HG03521 (cell line): ENCODE results near the gene KCMF1.

Experiments used
- ATAC-seq: cut with Tn5 transposase; IDR thresholded peaks from one replicate; pipeline ENCODE4 v1.9.1; 2021; ENCODE audit warnings: mild to moderate bottlenecking, moderate library complexity; ENCODE audit not compliant: unreplicated experiment

Gene KCMF1

DNA sequence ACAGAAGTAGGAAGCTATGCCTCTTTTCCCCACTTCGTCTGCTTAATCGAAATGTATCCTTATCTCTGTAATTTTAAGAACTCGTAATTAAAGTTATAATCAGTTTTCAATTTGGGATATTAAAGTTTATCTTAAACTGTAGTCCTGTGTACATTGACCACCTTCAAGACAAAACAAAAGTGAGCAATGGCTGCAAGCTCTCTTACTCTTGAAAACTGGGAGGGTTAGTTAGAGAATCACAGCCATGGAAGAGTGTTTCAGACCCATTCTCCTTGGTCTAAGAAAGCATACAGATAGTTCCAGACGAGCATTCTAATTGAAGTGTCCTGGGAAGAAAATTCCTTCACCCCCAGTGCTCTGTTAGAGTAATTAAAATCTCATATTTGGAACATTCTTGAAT is 2.0 kb downstream of the KCMF1 start:
- no peak for ATAC-seq

DNA sequence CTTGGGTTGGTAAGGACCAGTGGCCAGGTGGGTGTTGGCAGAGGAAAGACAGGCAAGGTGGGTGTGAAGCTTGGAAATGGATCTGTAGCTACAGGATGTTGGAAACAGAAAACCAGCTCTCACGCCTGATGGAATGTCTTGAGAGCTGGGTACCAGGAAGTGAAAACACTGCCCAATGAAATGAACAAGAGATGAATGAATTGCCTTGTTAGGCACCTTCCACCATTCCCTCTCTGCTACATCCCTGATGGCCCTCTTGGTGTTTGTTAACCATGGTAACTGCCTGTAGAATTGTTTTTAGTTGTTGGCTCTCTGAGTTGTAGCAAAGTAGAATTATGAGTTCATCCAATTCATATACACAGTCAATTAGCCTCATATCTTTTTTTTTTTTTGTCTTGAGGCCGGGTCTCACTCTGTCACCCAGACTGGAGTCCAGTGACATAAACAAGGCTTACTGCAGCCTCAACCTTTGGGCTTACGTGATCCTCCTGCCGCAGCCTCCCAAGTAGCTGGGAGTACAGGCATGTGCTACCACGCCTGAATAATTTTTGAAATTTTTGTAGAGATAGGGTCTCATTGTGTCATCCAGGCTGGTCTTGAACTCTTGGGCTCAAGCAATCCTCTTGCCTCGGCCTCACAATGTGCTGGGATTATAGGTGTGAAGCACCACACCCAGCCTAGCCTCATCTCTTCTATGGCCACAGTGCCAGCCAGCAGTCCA is 9.5 kb downstream of the KCMF1 start:
- ATAC-seq: no peak

DNA sequence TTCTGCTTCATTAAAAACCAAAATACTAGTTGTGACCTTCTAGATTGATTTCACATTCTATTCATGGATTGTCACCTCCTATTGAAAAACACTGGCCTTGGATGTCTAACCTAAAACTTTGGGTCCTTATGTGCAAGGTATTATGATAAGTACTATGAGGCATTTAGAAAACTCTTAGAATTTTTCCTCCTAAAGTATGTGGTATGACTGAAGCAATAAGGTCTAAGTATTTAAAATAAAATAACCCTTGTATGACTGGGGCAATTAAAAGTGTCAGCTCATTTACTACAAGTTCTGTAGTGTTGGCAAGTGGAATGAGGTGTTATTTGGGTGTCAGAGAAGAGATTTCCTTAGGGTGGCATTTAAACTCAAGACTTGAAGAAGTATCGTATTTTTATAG is 15.1 kb downstream of the KCMF1 start:
- no peak for ATAC-seq

DNA sequence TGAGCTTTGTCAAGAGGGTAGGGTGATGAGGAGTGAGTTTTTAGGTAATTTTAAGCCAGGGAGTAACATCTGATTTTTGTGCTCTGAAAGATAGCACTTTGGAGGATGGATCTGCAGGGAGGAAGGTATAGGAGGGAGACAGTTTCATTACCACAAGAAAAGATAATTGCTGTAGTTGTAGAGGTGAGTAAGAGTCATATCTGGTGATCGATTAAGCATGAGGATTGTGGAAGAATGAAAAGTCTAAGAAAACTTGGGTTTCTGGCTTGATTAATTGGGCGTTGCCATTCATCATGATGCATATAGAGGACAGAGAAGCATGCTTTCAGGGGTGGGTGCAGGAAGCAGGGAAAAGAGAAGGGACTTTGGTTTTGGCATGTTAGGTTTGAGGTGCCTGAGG is 18.5 kb downstream of the KCMF1 start:
- no peak for ATAC-seq

DNA sequence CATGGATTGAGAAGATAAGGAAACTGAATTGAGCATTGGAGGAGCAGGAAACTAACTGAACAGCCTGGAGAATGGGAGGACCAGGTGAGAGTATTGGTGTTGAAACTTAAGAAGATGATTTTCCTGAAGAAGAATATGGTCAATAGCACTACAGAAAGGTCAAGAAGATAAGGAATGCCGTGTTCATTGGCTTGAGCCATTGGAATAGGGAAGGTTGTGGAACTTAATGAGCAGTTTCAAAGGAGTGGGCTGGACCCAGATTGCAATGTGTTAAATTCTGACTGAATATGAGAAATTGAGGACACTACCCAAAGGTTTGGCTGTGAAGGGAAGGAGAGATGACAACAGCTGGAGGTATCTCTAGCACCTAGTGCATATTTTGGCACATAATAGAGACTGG is 19.0 kb downstream of the KCMF1 start:
- no peak for ATAC-seq

DNA sequence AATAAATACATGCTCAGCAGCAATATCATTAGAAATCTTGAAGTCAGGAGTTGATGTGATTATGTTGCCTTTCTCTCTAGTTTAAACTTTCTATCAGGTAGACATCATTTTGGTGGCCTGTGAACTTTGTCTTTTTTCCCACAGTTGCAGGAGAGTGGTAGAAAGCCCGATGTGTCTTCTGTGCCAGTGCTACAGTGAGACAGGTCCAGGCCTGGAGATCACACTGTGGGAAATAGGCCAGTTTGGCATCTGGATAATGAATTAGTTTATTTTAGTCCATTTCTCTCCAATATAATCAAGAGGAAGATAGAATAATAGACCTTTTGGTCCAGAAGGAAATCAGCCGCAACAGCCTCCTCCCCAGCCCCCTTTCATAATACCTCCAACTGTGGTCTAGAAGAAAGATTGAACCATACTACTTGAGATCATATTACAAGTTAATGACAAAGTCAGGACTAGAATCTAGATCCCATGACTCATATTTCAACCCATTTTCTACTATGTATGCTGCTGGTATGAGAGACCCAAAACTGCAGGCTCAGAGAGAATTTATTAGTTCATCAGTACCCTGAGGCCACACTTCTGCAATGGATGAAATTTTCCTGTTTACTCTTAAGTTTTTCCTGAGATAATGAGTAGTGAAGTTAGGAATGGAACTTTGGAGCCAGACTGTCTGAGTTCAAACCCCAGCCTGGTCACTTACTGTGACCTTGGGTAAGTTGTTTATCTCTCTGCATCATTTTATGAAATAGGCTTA is 20.6 kb downstream of the KCMF1 start:
- ATAC-seq: no peak

DNA sequence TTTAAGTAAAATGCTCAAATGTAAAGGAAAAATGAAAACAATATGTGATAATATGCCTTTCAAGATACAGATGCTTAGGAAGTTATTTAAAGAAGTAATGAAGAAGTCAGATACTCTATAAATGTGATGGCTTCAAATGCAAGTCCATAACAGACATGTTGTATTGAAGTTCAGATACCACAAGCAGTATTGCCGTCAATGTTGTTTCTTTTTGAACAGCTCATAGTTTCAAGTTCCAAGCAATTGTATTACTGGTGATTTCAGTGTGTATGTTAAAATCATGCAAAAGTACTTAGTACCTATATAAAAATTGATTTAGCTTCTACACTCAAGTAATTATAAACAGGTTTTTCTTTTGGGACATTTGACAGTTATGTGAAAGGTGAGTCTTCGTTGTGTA is 24.9 kb downstream of the KCMF1 start:
- ATAC-seq: no peak

DNA sequence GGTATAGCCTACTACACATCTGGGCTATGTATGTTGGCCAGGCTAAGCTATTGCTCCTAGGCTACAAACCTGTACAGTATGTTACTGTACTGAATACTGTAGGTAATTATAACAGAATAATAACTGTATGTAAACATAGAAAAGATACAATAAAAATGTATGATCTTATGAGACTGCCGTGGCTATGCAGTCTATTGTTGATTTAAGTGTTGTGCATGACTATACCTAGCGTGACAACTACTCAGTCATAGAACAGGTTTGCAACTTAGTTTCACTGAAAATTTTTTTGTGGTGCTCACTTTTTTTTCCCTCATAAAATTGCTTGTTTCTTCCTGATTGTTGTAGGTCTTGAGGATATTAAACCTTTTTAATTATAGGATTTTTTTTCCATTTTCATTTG is 25.9 kb downstream of the KCMF1 start:
- ATAC-seq: no peak

DNA sequence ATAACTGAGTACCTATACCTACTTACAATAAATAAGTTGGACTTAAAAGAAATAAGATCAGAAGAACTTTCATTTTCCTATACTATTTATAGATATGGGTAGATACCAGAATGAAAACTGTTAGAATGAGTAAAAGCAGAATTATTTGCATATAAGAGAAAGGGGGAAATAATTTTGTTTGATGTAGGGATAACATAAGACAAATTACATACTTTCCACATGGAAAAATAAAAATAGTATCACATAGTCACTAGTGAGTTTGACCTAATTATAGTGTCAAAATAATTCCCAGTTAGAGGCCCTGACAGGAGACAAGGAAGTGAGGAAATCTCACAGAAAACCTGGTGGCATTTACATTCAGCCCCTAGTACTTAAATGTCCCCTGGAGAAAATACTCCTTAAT is 28.6 kb downstream of the KCMF1 start:
- ATAC-seq: no peak

DNA sequence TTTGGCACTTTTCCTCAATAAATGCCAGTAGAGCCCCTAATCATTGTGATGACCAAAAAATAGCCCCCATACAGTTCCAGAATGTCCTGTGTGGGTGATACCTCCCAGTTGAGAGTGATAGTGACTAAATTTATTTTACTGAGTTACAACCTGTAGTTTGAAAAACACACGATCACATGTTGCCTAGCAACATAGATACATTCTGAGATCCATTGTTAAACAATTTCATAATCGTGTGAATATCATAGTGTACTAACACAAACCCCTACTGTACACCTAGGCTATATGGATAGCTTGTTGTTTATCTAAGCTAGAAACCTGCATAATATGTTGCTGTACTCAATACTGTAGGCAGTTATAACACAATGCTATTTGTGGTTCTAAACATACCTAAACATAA is 30.6 kb downstream of the KCMF1 start:
- ATAC-seq: no peak

DNA sequence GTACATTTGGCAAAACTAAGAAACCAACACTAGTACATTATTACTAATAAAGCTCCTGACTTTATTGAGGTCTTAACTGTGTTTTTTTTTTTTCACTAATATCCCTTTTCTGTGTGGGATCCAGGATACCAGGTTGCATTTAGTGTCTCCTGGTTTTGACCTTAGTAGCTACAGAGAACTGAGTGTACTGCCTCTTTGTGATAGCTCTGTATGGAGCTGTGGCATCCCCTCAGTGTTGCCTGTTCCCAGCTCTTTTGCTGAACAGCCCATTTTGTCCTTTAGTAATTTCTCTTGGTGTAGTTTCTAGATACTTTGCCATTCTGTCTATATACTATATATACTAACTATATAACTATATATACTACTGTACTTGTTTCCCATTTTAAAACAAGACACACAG is 31.6 kb downstream of the KCMF1 start:
- ATAC-seq: no peak

DNA sequence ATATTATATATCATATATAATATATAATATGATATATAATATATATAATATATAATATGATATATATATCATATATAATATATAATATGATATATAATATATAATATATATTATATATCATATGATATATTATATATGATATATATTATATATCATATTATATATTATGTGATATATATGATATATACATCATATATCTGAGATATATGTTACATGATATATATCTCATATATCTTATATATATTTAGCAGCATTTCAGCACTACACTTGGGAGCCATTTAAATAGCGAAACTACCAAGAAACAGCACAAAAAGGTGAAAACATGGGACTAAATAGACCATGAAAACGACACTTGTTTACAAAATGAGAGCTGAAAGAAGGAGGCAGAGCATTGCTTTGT is 37.3 kb downstream of the KCMF1 start:
- ATAC-seq: no peak

DNA sequence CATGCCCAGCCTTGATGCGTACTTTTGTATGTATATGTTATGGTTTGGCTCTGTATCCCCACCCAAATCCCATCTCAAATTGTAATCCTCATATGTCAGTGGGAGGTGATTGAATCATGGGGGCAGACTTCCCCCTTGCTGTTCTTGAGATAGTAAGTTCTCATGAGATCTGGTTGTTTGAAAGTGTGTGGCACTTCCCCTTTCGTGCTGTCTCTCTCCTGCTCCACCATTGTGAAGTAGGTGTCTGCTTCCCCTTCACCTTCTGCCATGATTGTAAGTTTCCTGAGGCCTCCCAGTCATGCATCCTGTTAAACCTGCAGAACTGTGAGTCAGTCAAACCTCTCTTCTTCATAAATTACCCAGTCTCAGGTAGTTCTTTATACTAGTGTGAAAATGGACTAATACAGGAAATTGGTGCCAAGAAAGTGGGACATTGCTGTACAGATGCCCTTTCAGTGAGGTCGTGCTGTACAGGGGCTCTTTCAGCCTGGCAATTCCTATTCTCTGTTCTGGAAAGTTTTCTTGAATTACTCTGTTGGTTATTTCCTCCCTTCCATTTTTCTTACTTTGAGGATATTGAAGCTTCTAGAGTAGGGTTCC is 38.2 kb downstream of the KCMF1 start:
- ATAC-seq: no peak

DNA sequence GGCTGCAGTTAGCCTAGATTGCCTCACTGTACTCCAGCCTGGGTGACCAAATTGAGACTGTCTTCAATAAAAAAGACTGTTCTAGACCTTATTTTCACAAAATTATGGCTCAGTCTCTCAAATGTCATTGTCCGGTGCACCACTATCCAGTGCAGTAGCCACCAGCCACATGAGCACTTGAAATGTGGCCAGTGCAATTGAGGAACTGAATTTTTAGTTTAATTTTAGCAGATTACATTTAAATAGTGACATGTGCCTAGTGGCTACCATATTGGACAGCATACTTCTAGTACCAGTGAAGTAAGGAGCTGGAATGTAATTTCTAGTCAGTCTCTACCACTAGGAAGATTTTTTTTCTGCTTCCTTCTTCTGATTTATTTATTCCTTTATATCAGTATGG is 39.4 kb downstream of the KCMF1 start:
- ATAC-seq: no peak

DNA sequence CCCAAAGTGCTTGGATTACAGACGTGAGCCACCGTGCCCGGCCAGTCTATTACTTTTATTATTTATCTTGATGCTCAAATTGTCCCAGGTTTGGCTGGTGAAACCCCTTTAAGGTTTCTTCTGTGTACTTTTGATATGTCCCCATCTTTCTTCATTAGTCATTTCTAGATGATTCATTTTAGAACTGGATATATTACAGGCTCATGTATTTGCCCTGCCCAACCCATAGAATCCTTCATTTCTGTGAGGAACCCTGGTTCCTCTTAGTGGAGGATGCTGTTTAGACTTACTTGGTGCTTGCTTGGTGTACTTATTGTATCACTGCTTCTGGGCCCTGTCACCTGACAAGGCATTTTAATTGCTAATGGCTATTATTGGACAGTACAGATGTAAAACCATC is 40.1 kb downstream of the KCMF1 start:
- no peak for ATAC-seq

DNA sequence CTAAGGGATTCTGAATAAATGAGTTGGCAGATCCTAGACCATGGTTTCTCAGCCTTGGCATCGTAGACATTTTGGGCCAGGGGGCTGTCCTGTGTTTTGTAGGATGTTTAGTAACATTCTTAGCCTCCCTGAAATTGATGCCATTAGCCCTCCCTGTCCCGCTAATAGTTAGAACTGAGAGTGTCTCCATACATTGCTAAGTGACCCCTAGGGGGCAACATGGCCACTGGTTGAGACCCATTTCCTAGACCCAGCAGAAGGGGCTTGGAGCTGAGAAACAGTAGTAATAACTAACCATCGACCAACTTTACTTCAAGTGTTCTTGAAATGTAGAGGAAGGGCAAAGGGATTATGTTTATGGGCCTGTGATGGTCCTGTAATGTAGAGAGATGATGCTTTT is 40.8 kb downstream of the KCMF1 start:
- no peak for ATAC-seq

DNA sequence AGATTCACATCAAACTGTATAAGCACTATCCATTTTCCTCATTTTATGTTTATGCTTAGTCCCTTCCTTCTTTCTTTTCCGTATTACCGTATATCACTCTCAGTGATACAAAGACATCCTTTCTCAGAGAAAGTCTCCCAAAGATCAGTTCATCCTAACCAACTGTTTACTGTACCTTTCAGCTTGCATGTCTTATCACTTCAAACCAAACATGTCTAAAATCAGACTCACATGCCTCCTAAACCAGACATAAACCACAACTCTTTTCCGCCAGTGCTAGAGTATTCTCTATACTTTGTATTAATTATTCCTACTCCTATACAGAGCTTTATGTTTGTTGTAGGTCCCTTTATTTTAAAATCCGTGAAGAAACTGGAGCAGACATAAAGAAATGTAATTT is 41.5 kb downstream of the KCMF1 start:
- no peak for ATAC-seq

DNA sequence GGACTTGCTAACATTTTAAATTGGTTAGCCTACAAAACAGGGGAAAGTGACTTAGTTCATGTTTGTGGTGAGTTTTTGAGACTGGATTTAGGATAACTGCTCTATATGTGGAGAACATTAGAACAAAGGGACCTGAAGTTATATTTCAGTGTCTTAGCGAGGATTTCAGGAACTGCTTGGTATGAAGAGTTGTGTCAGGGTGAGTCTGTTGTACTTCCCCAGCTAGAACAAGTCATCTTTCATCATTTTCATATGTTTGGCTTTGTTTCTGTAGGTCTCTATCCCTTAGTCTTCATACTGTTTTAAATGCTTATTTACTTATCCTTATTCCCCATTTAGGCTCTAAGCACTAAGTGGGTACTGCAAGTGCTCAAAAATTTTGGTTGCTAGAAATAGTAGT is 41.9 kb downstream of the KCMF1 start:
- ATAC-seq: no peak

DNA sequence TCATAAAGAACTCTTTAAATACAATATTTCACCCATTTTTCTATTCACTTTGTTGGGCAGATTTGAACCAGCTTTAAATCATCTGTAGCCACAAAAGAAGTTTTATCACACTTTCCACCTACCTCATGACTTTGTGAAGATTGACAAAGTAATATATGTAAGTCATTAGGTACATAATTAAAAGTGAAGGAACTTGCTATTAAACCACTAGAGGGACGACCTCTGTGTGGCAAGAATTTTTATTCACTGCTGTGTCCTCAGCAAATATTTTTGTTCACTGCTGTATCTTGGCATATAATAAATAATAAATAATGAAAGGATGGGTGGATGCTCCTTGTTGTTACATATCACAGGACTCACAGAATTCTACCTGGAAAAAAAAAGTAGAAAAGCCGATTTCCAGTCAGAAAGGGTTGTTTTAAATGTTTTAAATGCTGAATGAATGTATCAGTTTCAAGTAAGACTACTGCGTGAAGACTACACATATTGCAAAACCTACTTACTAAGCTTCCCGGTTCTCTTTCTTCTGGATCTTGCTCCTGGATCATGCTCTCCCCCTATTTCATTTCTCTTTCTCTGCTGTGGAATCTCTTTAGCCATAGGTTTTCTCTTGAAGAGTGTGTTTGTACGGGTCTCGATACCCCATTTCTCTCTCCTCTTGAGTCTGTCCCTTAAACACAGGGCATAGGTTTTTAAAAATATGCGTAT is 44.8 kb downstream of the KCMF1 start:
- ATAC-seq: no peak

DNA sequence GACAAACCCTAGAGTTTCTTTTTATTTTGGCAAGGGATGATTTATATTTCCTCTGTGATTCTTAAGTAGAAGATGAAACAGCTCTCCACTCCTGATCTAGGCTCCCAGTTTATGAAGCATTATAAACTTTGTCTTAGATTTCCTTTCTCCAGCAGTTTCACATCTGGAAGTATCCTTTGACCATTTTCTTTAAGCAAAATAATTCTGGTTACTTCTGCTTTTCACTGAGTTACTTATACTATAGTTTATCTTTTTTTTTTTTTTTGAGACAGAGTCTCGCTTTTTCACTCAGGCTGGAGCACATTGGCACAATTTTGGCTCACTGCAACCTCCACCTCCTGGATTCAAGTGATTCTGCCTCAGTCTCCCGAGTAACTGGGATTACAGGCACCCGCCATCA is 45.5 kb downstream of the KCMF1 start:
- no peak for ATAC-seq

DNA sequence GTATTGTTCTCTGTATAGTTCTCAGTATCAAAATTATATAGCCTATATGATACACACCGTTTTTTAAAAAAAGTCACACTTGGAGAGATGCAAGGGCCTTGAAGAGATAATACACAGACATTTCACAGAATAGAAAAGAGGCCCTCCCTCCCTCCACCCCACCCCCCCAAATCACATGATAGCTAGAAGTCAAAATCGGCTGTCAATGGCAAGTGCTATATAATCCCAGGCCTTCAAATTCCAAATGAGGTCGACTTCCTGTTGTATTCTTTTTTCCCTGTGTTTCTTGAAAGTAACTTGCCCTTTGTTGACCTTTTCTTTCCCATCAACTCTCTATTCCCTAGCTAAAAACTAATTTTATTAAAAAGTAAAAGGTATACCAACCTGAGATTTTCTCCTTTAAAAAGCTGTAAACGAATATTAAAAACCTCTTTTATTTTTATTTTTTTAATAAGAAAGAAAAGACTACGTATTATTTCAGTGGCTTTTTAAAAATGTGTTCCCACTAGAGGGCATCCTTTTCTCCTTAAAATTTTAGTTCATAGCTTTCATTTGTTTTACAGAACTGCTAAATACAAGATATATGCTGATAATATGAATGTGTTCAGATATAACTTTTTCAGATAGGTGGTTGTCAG is 46.6 kb downstream of the KCMF1 start:
- no peak for ATAC-seq
